DND-41 (cell line): ENCODE data around the gene APBB1IP.

ENCODE experiments used
- EZH2 ChIP-seq: IDR thresholded peaks from 3 replicates; pipeline ENCODE4 v1.6.1; 2012; ENCODE audit warnings: borderline replicate concordance, low read depth, mild to moderate bottlenecking, moderate library complexity, low read length, inconsistent platforms; ENCODE audit not compliant: severe bottlenecking
- TF ChIP-seq, protein P1 (sequence below): IDR thresholded peaks from 2 replicates; pipeline ENCODE4 v1.5.1; 2012; ENCODE audit warnings: borderline replicate concordance, low read length, moderate library complexity, mild to moderate bottlenecking; ENCODE audit not compliant: poor library complexity, severe bottlenecking; ENCODE audit errors: extremely low read depth

DNA sequence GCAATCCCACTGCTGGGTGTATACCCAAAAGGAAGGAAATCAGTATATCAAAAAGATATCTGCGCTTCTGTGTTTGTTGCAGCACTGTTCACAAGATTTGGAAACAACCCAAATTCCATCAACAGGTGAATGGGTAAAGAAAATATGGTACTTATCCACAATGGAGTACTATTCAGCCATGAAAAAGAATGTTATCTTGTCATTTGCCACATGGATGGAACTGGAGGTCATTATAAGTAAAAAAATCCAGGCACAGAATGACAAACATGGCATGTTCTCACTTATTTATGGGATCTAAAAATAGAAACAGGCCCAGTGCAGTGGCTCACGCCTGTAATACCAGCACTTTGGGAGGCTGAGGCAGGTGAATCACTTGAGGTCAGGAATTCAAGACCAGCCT, 15.7 kb downstream of the APBB1IP start:
- TF ChIP-seq, protein P1, sequence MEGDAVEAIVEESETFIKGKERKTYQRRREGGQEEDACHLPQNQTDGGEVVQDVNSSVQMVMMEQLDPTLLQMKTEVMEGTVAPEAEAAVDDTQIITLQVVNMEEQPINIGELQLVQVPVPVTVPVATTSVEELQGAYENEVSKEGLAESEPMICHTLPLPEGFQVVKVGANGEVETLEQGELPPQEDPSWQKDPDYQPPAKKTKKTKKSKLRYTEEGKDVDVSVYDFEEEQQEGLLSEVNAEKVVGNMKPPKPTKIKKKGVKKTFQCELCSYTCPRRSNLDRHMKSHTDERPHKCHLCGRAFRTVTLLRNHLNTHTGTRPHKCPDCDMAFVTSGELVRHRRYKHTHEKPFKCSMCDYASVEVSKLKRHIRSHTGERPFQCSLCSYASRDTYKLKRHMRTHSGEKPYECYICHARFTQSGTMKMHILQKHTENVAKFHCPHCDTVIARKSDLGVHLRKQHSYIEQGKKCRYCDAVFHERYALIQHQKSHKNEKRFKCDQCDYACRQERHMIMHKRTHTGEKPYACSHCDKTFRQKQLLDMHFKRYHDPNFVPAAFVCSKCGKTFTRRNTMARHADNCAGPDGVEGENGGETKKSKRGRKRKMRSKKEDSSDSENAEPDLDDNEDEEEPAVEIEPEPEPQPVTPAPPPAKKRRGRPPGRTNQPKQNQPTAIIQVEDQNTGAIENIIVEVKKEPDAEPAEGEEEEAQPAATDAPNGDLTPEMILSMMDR: no peak
- TF ChIP-seq EZH2: no peak
